ENCODE results near the gene RAPGEF4.

Gene RAPGEF4

GRCh38 chr2:172919732-172920131, 184.1 kb downstream of the RAPGEF4 start:
- H3K27me3 ChIP-seq (ENCODE audit: insufficient read depth, low read length, poor library complexity) = no peaks in the 10 kb centered on the region
- H2AFZ ChIP-seq (ENCODE audit: low read depth, low read length) = no peak overlapping the region
- H3K4me2 ChIP-seq (ENCODE audit: insufficient read depth, low read length) = no peak overlapping the region
- ATAC-seq (ENCODE audit: insufficient read depth, low read depth) (no peak), DNase-seq (no peak)
- H3K4me3 ChIP-seq (ENCODE audit: low read depth in 1 of 2, low read length in 2 of 2) = no peak overlapping the region
- no peak overlapping the region for H3K27ac ChIP-seq (ENCODE audit: low read length)
- no peaks in the 10 kb centered on the region for H3K36me3 ChIP-seq (ENCODE audit: insufficient read depth, low read length)
- no peaks in the 10 kb centered on the region for H3K4me1 ChIP-seq (ENCODE audit: insufficient read depth, low read length)
- no peaks in the 10 kb centered on the region for H3K79me2 ChIP-seq (ENCODE audit: insufficient read depth, low read length)
- H3K9ac ChIP-seq (ENCODE audit: low read depth, low read length) = no peak overlapping the region
- no peaks in the 10 kb centered on the region for H4K20me1 ChIP-seq (ENCODE audit: insufficient read depth, low read length)
- TF ChIP-seq CTCF (IDR thresholded peaks at IDR 0.05; ENCODE audit: borderline replicate concordance, extremely low read depth, low read length, poor library complexity, severe bottlenecking) = no peak
- no peak for TF ChIP-seq EZH2 (IDR thresholded peaks at IDR 0.05; ENCODE audit: borderline replicate concordance, low read depth, low read length, severe bottlenecking)
- H3K9me3 ChIP-seq (ENCODE audit: insufficient read depth, low read length, severe bottlenecking) = no peaks in the 10 kb centered on the region

GRCh38 chr2:172921532-172922236, 186.0 kb downstream of the RAPGEF4 start:
- no peak for ATAC-seq (ENCODE audit: insufficient read depth, low read depth)
- H2AFZ ChIP-seq (ENCODE audit: low read depth, low read length) = no peak overlapping the region
- no peak overlapping the region for H3K4me2 ChIP-seq (ENCODE audit: insufficient read depth, low read length)
- H3K4me1 ChIP-seq (ENCODE audit: insufficient read depth, low read length) = no peaks in the 10 kb centered on the region
- H3K36me3 ChIP-seq (ENCODE audit: insufficient read depth, low read length) = no peaks in the 10 kb centered on the region
- H3K9ac ChIP-seq (ENCODE audit: low read depth, low read length) = no peak overlapping the region
- H3K27me3 ChIP-seq (ENCODE audit: insufficient read depth, low read length, poor library complexity) = no peaks in the 10 kb centered on the region
- H3K9me3 ChIP-seq (ENCODE audit: insufficient read depth, low read length, severe bottlenecking) = no peaks in the 10 kb centered on the region
- H4K20me1 ChIP-seq (ENCODE audit: insufficient read depth, low read length) = no peaks in the 10 kb centered on the region
- H3K4me3 ChIP-seq (ENCODE audit: low read depth in 1 of 2, low read length in 2 of 2) = no peak overlapping the region
- no peak for DNase-seq
- H3K79me2 ChIP-seq (ENCODE audit: insufficient read depth, low read length) = no peaks in the 10 kb centered on the region
- TF ChIP-seq CTCF (IDR thresholded peaks at IDR 0.05; ENCODE audit: borderline replicate concordance, extremely low read depth, low read length, poor library complexity, severe bottlenecking) = no peak
- no peak for TF ChIP-seq EZH2 (IDR thresholded peaks at IDR 0.05; ENCODE audit: borderline replicate concordance, low read depth, low read length, severe bottlenecking)
- no peak overlapping the region for H3K27ac ChIP-seq (ENCODE audit: low read length)

GRCh38 chr2:172922306-172922705, 186.7 kb downstream of the RAPGEF4 start:
- H3K4me2 ChIP-seq (ENCODE audit: insufficient read depth, low read length) = no peak overlapping the region
- H3K4me1 ChIP-seq (ENCODE audit: insufficient read depth, low read length) = no peaks in the 10 kb centered on the region
- H3K27ac ChIP-seq (ENCODE audit: low read length) = no peak overlapping the region
- ATAC-seq (ENCODE audit: insufficient read depth, low read depth) (no peak), DNase-seq (no peak)
- H3K4me3 ChIP-seq (ENCODE audit: low read depth in 1 of 2, low read length in 2 of 2) = no peak overlapping the region
- H3K79me2 ChIP-seq (ENCODE audit: insufficient read depth, low read length) = no peaks in the 10 kb centered on the region
- H4K20me1 ChIP-seq (ENCODE audit: insufficient read depth, low read length) = no peaks in the 10 kb centered on the region
- no peak overlapping the region for H2AFZ ChIP-seq (ENCODE audit: low read depth, low read length)
- no peaks in the 10 kb centered on the region for H3K36me3 ChIP-seq (ENCODE audit: insufficient read depth, low read length)
- H3K9me3 ChIP-seq (ENCODE audit: insufficient read depth, low read length, severe bottlenecking) = no peaks in the 10 kb centered on the region
- no peak for TF ChIP-seq EZH2 (IDR thresholded peaks at IDR 0.05; ENCODE audit: borderline replicate concordance, low read depth, low read length, severe bottlenecking)
- no peak for TF ChIP-seq CTCF (IDR thresholded peaks at IDR 0.05; ENCODE audit: borderline replicate concordance, extremely low read depth, low read length, poor library complexity, severe bottlenecking)
- no peak overlapping the region for H3K9ac ChIP-seq (ENCODE audit: low read depth, low read length)
- no peaks in the 10 kb centered on the region for H3K27me3 ChIP-seq (ENCODE audit: insufficient read depth, low read length, poor library complexity)

Measured in DND-41 (cell line).